Stimulated activated naive B cell treated with anti-CD40 and anti-IgM and Interleukin-4, amounts not matched to agents 10 μg/mL and 1 μg/mL and 100 μg/mL, for 72 hours (primary cell): ENCODE measurements around the gene CFAP73.
A peak's percentile ranks its signal among the peaks of the same experiment; 100 is the strongest.

Source experiments
- ATAC-seq, 2 donors: fragments of 150-1000 bp; cut with Tn5 transposase; replicated peaks; 2 replicates each; pipeline ENCODE4 v1.10.0; 2021; ENCODE audit warnings: moderate library complexity in 1 of 2
- DNase-seq: peaks from one replicate; pipeline ENCODE4 v3.0.0; 2021
- H3K27ac Mint-ChIP-seq: one replicate; pipeline ENCODE4 v1.8.0; 2022; ENCODE audit warnings: mild to moderate bottlenecking, mixed read lengths
- H3K27me3 Mint-ChIP-seq, 2 donors: one replicate each; pipeline ENCODE4 v1.8.0; 2022; ENCODE audit warnings: mixed read lengths in 2 of 2
- H3K36me3 Mint-ChIP-seq, 2 donors: one replicate each; pipeline ENCODE4 v1.8.0; 2022; ENCODE audit warnings: mixed read lengths in 2 of 2, mild to moderate bottlenecking in 1 of 2
- H3K4me1 Mint-ChIP-seq, 2 donors: one replicate each; pipeline ENCODE4 v1.8.0; 2022; ENCODE audit warnings: mixed read lengths in 2 of 2, mild to moderate bottlenecking in 1 of 2
- H3K4me3 Mint-ChIP-seq, 2 donors: one replicate each; pipeline ENCODE4 v1.8.0; 2022; ENCODE audit warnings: mild to moderate bottlenecking in 2 of 2, mixed read lengths in 2 of 2, moderate library complexity in 1 of 2
- H3K9me3 Mint-ChIP-seq, 2 donors: one replicate each; pipeline ENCODE4 v1.8.0; 2022; ENCODE audit warnings: mixed read lengths in 2 of 2, mild to moderate bottlenecking in 1 of 2

Gene CFAP73

DNA sequence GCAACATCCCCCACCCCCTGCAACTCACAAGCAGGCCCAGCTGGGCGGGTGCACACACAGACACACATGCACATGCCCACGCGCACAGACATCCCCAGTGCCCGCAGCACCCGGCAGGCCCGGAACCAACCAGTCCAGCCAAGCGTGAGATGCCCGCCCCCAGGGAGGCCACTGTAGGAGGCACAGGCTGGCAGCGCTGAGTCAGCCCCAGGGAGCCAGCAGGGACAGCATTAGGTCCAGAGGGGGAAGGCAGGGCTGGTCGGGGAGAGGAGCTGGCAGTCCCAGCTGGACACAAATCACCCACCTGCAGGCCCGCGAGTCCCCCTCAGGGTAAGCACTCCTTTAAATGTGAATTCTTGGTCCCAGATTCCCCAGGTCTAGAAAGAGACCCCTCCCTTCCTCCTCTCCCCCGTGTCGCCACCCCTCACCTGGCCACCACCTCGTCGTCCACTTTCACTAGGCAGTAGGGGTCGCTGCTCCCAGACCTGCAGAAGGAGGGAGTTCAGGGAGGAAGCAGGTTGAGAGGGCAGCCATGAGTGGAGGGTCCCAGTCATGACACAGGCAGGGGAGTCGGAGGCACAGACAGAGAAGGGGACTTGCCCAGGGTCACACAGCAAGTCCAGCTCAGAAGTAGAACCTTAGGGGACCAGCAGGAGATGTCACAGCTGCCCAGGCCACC is 18.9 kb upstream of the CFAP73 start:
- H3K27ac Mint-ChIP-seq: peak overlapping the region; percentile 87
- no peaks in the 10 kb centered on the region for H3K9me3 Mint-ChIP-seq
- DNase-seq (peak; percentile 59), ATAC-seq (peak; percentile 90)
- H3K4me3 Mint-ChIP-seq: peak overlapping the region; percentile 68 to 83
- H3K27me3 Mint-ChIP-seq: no peaks in the 10 kb centered on the region
- H3K4me1 Mint-ChIP-seq: peaks cover 45 to 73% of the 10 kb centered on the region in 2 donors
- peaks cover 50 to 62% of the 10 kb centered on the region in 2 donors for H3K36me3 Mint-ChIP-seq

DNA sequence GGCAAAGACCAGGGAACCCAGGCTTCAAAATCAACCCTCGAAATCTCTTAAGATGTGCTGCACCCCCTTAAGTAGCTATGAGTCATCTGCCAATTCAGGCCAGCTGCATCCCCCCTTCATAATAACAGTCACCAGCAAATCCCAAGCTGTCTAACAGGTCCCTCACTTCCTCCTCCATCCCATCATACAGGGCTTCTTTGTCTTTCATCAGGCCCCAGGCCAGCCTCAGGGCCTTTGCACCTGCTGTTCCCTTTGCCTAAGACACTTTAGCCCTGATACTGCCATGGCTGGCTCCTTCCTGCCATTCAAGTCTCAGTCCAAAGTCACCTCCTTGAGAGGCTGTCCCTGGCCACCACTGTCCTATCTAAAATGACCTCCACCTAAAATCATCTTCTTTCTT is 18.0 kb upstream of the CFAP73 start:
- H3K27me3 Mint-ChIP-seq: no peaks in the 10 kb centered on the region
- DNase-seq (no peak), ATAC-seq (no peak)
- peak overlapping the region; percentile 75 for H3K27ac Mint-ChIP-seq
- H3K4me3 Mint-ChIP-seq: peak overlapping the region; percentile 29 to 96
- peaks cover 53 to 83% of the 10 kb centered on the region in 2 donors for H3K4me1 Mint-ChIP-seq
- peaks cover 47 to 56% of the 10 kb centered on the region in 2 donors for H3K36me3 Mint-ChIP-seq
- no peaks in the 10 kb centered on the region for H3K9me3 Mint-ChIP-seq

DNA sequence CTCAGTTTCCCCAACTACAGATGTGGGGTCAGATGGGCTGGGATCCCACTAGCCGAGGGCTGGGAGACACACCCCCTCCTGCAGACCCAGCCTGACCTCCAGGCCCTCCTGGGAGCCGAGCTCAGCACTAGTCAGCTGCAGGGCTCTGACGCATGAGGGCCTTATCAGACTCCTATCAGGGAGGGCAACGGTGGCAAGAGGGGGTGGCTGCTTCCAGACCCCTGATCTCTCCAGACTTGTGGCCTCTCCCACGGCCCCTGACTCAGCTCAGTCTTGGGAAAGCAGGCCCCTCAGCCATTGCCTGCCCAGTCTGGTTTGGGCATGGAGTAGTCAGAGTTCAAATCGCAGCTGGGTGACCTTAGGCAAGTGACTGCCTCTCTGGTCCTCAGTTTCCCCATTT is 16.5 kb upstream of the CFAP73 start:
- H3K27me3 Mint-ChIP-seq: no peaks in the 10 kb centered on the region
- no peaks in the 10 kb centered on the region for H3K9me3 Mint-ChIP-seq
- no peak for DNase-seq

DNA sequence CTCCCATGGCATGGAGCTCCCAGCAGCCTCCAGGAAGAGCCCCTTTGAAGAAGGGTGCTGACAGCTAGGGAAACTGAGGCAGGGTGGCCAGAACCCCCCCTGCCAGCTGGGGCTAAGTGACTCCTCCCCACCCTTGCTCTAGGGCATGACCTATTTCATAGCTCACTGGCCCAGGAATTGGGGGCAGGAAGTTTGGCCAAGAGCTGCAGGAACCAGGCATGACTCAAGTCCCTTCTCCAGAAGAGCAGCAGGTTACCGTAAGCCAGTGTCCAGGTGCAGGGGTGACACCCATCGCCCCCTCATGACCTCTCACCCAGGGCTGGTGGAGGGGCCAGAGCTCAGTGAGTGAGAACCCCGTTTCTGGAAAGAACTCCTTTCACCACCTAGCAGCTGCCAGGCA is 15.9 kb upstream of the CFAP73 start:
- H3K27me3 Mint-ChIP-seq: no peaks in the 10 kb centered on the region
- no peak for DNase-seq
- H3K9me3 Mint-ChIP-seq: no peaks in the 10 kb centered on the region
- H3K4me3 Mint-ChIP-seq: peak overlapping the region; percentile 86 to 96
- no peak overlapping the region for H3K27ac Mint-ChIP-seq
- peaks cover 33 to 41% of the 10 kb centered on the region in 2 donors for H3K36me3 Mint-ChIP-seq
- peaks cover 58 to 92% of the 10 kb centered on the region in 2 donors for H3K4me1 Mint-ChIP-seq
- ATAC-seq: no peak

More for the DNA sequence above, 16.5 kb upstream of the CFAP73 start:
- peaks cover 62 to 95% of the 10 kb centered on the region in 2 donors for H3K4me1 Mint-ChIP-seq
- H3K27ac Mint-ChIP-seq: no peak overlapping the region
- H3K36me3 Mint-ChIP-seq: peaks cover 39 to 47% of the 10 kb centered on the region in 2 donors
- H3K4me3 Mint-ChIP-seq: peak overlapping the region; percentile 22 to 96
- no peak for ATAC-seq

DNA sequence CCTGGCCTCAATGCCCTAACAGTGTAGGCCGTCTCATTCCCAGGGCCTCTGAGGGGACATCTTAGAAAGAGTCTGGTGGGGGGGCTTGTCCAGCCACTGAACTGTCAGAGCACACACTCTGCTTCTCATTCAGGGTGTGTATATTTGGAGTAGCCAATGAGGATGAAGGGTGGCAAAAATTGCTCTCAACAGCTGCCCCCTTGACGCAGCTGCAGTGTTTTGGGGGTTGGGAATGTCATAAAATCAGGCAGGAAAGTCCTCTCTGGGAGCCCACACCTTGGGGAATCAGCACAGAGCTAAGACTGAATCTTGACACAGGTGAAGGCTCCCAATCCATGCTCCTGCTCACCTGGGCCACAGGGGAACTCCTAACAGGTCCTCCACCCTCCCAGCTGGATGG is 15.5 kb upstream of the CFAP73 start:
- H3K27me3 Mint-ChIP-seq: no peaks in the 10 kb centered on the region
- DNase-seq (no peak), ATAC-seq (no peak)
- peak overlapping the region; percentile 86 to 96 for H3K4me3 Mint-ChIP-seq
- peaks cover 54 to 88% of the 10 kb centered on the region in 2 donors for H3K4me1 Mint-ChIP-seq
- no peaks in the 10 kb centered on the region for H3K9me3 Mint-ChIP-seq
- H3K27ac Mint-ChIP-seq: no peak overlapping the region
- peaks cover 29 to 37% of the 10 kb centered on the region in 2 donors for H3K36me3 Mint-ChIP-seq

DNA sequence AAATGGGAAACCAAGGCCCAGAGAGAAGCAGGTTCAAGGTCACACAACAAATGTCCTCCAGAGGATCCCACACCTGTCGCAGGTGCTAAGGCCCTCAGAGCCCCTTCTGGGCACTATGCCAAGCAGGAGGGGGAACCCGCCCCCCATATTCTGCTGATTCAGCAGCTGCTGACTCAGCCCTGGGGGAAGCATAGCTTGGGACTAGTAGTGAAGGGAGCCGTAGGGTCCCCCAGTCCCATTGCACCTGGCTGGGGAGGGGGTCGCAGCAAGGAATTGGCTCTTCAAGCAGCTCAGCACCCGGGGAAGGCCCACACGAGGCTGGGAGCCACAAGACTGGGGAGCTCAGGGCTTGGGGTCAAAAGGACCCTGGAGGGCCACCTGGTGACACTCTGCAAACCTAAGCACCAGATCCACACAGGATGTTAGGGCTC is 15.0 kb upstream of the CFAP73 start:
- H3K4me1 Mint-ChIP-seq: peaks cover 50 to 83% of the 10 kb centered on the region in 2 donors
- H3K27ac Mint-ChIP-seq: peak overlapping the region; percentile 99
- H3K9me3 Mint-ChIP-seq: no peaks in the 10 kb centered on the region
- ATAC-seq (no peak), DNase-seq (no peak)
- peak overlapping the region; percentile 86 to 96 for H3K4me3 Mint-ChIP-seq
- no peaks in the 10 kb centered on the region for H3K27me3 Mint-ChIP-seq
- H3K36me3 Mint-ChIP-seq: peaks cover 27 to 32% of the 10 kb centered on the region in 2 donors

DNA sequence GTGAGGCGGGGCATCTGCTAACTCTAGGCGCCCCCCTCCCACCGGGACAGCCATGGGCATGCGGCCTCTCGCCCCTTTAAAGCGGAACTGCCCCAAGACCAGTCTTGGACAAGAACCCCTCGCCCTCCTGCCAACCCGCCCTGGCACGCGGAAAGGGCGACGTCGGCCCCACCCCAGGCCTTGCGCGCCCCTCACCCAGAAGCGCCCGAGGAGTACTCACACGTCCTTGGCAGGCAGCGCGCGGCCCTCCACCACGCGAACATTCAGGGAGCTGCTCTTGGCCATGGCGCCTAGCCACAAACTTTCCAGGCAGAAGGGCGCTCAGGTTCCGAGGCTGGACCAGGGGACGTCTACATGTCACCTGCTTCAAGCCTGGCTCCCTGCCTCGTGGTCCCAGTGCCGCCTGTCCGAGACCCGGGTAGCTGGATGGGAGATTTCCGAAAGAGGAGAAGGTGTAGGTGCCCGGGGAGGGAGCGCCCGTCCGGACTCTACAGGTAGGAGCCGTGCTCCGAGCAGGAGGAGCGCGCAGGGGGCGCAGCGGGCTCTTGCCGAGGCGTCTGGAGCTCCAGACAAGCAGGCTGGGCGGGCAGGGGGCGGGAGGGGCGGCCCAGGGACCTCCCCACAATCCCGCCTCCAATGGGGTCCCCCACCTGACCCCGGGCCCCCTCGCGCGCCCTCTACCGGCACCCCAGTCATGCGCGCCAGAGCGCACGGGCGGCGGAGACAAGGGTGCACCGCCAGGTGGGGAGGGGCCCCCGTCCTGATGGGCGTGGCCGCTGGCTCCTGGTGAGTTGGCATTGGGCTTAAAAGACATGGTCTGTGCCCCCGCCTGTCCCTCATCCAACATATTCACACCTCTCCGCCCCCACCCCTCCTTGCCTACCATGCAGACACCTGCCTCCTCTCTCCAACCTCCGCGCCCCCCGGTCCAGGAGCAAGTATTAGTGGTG is 14.1 kb upstream of the CFAP73 start, which contains the start of gene RASAL1:
TSS of gene RASAL1 (minus strand) at position 584 of the 950 bp plus-strand sequence. CDS start at position 285, 299 bp downstream.
- peaks cover 22 to 25% of the 10 kb centered on the region in 2 donors for H3K36me3 Mint-ChIP-seq
- peak within 1 kb of the TSS; percentile 99 for H3K27ac Mint-ChIP-seq
- H3K4me3 Mint-ChIP-seq: peak within 1 kb of the TSS; percentile 86 to 96
- no peaks in the 10 kb centered on the region for H3K27me3 Mint-ChIP-seq
- ATAC-seq: peak; percentile 85 to 87
- no peaks in the 10 kb centered on the region for H3K9me3 Mint-ChIP-seq
- DNase-seq: peak; percentile 94
- H3K4me1 Mint-ChIP-seq: peaks cover 43 to 80% of the 10 kb centered on the region in 2 donors

DNA sequence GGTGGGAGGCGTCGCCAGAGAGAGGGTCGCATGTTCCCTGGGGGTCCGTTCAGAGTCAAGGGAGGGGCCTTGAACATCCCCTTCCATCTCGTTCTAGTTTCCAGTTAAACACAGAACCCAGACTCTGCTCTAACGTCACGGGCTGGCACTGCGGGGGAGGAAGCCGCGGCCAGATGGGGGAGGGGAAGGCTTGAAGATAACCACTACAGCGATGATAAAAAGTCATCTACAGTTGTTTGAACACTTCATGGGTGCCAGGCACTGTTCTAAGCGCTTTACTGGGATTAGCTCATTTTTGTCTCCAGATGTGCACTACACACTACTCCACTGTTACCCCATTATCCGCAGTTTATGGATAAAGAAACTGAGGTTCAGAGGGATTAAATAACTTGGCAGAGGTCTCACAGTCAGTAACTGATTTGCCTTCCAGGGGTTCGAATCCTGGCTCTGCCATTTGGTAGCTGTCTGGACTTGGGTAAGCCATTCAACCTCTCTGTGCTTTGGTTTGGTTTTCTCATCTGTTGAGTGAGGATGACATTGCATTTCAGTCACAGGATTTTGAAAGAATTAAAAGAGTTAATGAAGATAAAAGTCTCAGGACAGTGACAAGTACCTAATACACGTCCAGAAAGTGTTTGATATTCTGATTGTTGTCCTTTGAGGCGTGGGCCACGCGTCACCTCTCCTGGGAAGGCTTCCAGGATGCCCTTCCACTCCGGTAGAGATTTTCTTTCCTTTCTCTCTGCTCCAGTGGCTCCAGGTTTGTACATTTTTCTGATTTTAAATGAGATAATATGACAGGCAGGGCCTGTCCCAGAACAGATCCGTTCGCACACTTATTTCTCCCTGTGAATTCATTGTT is 13.2 kb upstream of the CFAP73 start:
- Mint-ChIP-seq H3K4me3 (peak overlapping the region; percentile 86 to 96), H3K27ac (peak overlapping the region; percentile 99), H3K9me3 (no peaks in the 10 kb centered on the region), H3K27me3 (no peaks in the 10 kb centered on the region), H3K4me1 (peaks cover 40 to 80% of the 10 kb centered on the region in 2 donors), H3K36me3 (peaks cover 17 to 21% of the 10 kb centered on the region in 2 donors)
- ATAC-seq (peak; percentile 81 to 84), DNase-seq (peak; percentile 86)

DNA sequence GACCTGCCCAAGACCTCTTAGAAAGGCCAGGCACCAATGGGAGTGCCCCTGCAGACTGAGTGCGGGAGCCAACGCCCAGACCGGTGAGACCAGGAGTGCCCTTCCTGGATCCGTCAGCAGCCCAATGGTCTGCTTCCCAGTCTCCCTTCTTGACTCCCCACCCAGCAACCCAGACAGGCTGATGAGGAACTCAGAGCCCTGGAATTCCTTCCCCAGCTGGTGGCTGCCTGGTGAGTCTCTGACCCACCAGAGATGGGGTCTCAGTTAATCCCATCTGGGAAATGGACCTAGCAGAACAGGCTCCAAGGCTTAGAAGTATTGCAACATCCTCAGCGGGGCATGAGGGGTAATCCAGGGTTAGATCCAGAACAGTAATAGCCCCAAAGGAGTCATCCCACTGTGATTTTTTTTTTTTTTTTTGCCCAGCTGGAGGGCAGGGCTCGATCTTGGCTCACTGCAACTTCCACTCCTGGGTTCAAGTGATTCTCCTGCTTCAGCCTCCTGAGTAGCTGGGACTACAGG is 12.5 kb upstream of the CFAP73 start:
- Mint-ChIP-seq H3K4me3 (peak overlapping the region; percentile 46 to 96), H3K36me3 (peaks cover 12 to 16% of the 10 kb centered on the region in 2 donors), H3K9me3 (no peaks in the 10 kb centered on the region), H3K27ac (peak overlapping the region; percentile 99), H3K4me1 (peaks cover 38 to 80% of the 10 kb centered on the region in 2 donors), H3K27me3 (no peaks in the 10 kb centered on the region)
- ATAC-seq: no peak
- DNase-seq: no peak

DNA sequence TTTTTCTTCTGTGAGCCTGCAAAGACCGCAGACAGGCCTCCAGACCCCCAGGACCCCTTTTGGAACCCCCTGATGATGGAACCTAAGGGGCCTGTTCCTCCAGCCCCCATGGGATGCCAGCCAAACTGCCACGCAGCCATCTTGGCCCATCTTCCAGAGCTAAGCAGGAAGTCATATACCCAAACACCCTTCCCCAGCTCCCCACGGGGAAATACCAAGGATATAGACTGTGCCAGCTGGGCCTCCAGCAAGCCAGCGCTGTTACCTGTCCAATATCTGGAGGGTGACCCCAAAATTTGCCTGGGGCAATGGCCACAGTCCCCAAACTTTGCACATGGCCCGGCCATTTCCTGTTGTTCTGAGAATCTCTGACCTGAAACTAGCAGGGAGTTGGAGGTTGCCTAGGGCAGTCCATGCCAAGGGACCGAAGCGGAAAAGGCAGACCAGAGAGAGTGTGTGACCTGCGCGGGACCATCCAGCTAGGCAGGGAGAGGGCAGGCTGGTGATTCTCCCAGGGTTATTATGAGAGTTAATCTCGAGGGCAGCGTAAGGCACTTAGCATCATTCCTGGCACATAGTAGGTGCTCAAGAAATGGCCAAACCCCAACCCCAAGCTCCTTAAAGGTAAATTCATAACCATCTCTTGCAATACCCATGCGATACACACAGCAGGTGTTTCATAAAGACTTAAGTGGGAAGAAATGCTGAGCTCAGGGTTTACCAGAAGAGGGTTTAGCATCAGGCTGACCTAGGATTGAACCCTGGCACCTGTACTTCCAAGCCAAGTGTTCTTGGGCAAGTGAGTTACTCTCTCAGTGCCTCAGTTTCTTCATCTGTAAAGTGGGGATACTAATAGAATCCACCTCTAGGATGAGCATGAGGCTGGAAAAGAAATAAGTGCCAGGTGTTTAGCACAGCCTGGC is 11.4 kb upstream of the CFAP73 start:
- peaks cover 39 to 80% of the 10 kb centered on the region in 2 donors for H3K4me1 Mint-ChIP-seq
- peaks cover 2 to 9% of the 10 kb centered on the region in 2 donors for H3K36me3 Mint-ChIP-seq
- H3K4me3 Mint-ChIP-seq: no peak overlapping the region
- no peaks in the 10 kb centered on the region for H3K27me3 Mint-ChIP-seq
- no peaks in the 10 kb centered on the region for H3K9me3 Mint-ChIP-seq
- ATAC-seq (no peak), DNase-seq (no peak)
- H3K27ac Mint-ChIP-seq: peak overlapping the region; percentile 71

DNA sequence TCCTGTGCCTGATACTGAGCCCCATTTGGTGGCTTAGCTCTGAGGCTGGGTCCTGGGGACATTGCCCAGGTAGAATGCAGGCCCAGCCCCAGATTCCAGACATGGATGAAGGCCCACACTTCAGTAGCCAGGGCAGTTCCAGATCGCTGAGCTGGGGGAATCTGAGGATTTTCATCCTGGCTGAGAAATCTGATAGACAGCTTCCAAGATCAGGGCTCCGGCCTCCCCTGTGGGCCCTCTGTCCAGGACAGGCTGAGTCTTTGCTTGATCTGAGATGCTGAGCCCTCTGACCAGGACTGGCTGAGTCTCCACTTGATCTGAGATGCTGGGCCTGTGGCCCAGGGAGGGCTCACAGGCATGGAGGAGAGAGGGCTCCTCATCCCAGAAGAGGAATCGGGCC is 10.7 kb upstream of the CFAP73 start:
- Mint-ChIP-seq H3K4me3 (no peak overlapping the region), H3K4me1 (peaks cover 40 to 77% of the 10 kb centered on the region in 2 donors), H3K36me3 (peaks cover 0 to 5% of the 10 kb centered on the region in 2 donors), H3K27ac (peak overlapping the region; percentile 71), H3K27me3 (no peaks in the 10 kb centered on the region), H3K9me3 (no peaks in the 10 kb centered on the region)
- DNase-seq: no peak
- no peak for ATAC-seq

DNA sequence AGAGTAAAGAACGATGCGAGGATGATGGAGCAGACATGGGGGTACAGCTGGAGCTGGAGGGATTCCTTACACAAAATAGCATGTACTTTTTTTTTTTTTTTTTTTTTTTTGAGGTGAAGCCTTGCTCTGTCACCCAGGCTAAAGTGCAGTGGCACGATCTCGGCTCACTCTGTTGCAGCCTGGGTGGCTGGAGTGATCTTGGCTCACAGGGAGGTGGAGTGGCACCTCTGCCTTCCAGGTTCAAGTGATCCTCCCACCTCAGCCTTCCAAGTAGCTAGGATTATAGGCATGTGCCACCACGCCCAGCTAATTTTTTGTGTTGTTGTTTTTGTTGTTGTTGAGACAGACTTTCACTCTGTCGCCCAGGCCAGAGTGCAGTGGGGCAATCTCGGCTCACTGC is 8.8 kb upstream of the CFAP73 start:
- peak overlapping the region; percentile 99 for H3K27ac Mint-ChIP-seq

More for the DNA sequence above, 8.8 kb upstream of the CFAP73 start:
- no peaks in the 10 kb centered on the region for H3K9me3 Mint-ChIP-seq
- H3K27me3 Mint-ChIP-seq: no peaks in the 10 kb centered on the region
- no peak overlapping the region for H3K4me3 Mint-ChIP-seq
- H3K4me1 Mint-ChIP-seq: peaks cover 37 to 68% of the 10 kb centered on the region in 2 donors
- DNase-seq (no peak), ATAC-seq (no peak)
- H3K36me3 Mint-ChIP-seq: no peaks in the 10 kb centered on the region
